ENCODE measurements around the gene RIPK1.

- TF ChIP-seq POLR2AphosphoS5 (IDR thresholded peaks at IDR 0.05; ENCODE audit: low read depth, low read length) (no peak), POLR2A (IDR thresholded peaks at IDR 0.05; ENCODE audit: low read depth, low read length) (no peak)
Measured at GRCh38 chr6:3086282-3086946, 18.1 kb downstream of the RIPK1 start.
